Mononuclear cell (primary cell): ENCODE results near the gene CDH23. TPM values are rescaled to one million over a fixed set of nuclear protein-coding genes. Genes with fewer than 3 reads are reported as not detected.

ENCODE experiments used
- H3K27me3 ChIP-seq: 2 replicates; pipeline ENCODE4 v1.6.0; 2011; ENCODE audit warnings: low read length, control low read depth; ENCODE audit not compliant: insufficient read depth
- H3K4me1 ChIP-seq: 2 replicates; pipeline ENCODE4 v1.5.1; 2011; ENCODE audit warnings: mild to moderate bottlenecking, low read length, control low read depth; ENCODE audit not compliant: insufficient read depth
- H3K4me3 ChIP-seq: 2 replicates; pipeline ENCODE4 v1.5.1; 2011; ENCODE audit warnings: mild to moderate bottlenecking, low read length, moderate library complexity
- H3K9me3 ChIP-seq: 2 replicates; pipeline ENCODE4 v1.5.1; 2011; ENCODE audit warnings: low read depth, mild to moderate bottlenecking, control low read depth, low read length
- total RNA-seq: library from RNA; depleted of rRNA; stranded (reverse); fragments of >200 nt; gene quantifications from one replicate; pipeline ENCODE4 v1.2.3, GENCODE V29; 2012

CDH23 gene
- total RNA-seq, 1 donor = 5.0 TPM

DNA sequence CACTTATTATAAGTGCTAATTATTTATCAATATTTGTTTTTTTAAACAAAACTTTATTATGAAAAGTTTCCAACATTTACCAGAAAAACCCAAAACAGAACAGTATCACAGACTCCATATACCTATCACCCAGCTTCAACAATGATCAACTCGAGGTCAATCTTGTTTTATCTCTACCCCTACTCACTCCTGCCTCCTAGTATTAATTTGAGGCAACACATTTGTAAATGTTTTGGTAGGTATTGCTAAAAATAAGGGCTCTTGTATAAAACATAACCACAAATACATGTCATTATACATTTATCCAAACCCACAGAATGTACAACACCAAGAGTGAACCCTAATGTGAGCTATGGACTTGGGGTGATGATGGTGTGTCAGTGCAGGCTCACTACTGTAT, 15.9 kb upstream of the CDH23 start:
- Histone ChIP-seq H3K4me1 (peaks cover 52% of the 10 kb centered on the region), H3K27me3 (no peaks in the 10 kb centered on the region), H3K9me3 (no peaks in the 10 kb centered on the region), H3K4me3 (no peak overlapping the region)

DNA sequence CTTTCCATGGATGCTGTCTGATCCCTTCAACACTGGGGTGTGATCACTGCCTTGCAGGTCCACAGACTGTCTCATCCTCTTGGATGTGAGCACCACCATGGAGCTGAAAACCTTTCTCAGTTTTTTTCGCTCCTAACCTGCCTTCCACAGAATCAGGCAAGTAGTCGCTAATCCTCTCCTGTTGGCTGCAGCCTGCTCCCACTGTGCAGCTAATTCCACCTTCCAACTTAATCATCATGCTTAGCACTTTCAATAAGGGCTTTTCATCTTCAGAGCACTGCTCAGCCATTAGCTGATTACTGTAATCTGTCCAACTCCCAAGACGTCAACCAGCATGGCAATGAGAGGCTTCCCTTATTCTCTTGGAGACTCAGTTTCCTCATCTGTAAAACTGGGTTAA, 15.1 kb upstream of the CDH23 start:
- H3K9me3 ChIP-seq = no peaks in the 10 kb centered on the region
- no peak overlapping the region for H3K4me3 ChIP-seq
- peaks cover 49% of the 10 kb centered on the region for H3K4me1 ChIP-seq
- H3K27me3 ChIP-seq = no peaks in the 10 kb centered on the region

DNA sequence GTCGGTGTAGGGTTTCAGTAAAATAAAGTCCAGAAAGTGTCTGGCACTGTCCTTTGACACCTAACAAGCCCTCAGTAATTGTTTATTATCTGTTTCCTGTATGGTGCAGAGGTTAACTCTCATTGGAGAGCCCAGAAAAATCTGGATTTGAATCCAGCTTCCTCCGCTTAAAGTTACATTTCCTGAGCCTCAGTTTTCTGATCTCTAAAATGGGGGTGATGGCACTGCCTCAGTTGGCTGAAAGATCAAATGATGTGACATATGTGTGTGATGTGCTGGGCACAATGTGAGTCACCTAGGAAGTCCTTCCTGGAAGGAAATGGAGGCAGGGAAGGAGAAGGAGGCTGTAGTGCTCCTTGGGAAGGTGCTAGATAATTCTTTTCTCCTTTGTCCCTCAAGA, 14.7 kb upstream of the CDH23 start:
- Histone ChIP-seq H3K9me3 (no peaks in the 10 kb centered on the region), H3K27me3 (no peaks in the 10 kb centered on the region), H3K4me1 (peaks cover 45% of the 10 kb centered on the region)

DNA sequence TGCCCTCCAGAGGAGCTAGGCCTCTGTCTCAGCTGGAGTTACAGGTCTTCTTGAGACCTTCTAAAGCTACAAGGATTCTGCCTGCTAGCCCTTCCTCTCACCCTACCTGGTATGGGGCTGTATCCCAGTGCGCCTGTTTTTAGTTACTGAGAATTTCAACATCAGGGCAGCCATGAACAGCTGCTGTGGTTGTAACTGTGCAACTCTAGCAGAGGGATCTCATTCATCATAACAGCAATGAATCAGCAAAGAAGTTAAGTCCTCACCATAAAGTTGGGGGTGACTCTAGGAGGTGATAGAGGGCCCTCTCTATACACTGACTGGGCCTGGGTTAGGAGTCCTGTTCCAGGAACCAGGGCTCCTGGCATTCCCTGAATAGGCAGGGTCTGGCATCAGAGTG, 14.0 kb upstream of the CDH23 start:
- no peaks in the 10 kb centered on the region for H3K27me3 ChIP-seq
- H3K9me3 ChIP-seq = no peaks in the 10 kb centered on the region
- H3K4me1 ChIP-seq = peaks cover 40% of the 10 kb centered on the region
- no peak overlapping the region for H3K4me3 ChIP-seq

More for the DNA sequence above, 14.7 kb upstream of the CDH23 start:
- no peak overlapping the region for H3K4me3 ChIP-seq

DNA sequence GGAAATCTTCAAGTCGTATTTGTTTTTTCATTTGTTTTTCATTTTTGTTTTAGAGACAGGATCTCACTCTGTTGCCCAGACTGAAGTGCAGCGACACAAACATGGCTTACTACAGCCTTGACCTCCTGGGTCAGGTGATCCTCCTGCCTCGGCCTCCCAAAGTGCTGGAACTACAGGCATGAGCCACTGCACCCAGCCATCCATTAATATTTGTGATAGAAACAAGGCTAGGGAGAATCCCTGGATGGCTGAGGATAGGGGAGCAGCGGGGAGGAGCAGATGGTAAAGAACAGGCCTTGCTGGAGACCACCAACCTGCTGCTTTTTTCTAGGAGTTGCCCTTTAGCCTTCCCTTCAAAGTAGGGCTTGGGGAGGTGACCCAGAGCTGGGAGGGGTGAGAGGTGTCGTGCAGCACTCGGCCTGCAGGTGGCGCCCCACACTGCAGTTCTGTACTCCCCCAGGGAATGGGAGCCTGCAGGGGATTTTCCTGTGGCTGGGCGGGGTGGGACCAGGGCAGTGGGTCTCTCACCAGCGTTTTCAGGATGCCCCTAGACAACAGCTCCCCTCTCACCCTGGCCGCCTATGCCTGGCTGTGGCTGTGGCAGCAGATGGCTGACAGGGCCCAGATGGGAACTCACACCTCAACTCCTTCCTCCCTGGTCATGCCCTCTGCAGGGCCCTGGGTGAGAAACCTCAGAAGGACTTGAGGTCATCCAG, 12.6 kb upstream of the CDH23 start:
- H3K9me3 ChIP-seq = no peaks in the 10 kb centered on the region
- H3K4me3 ChIP-seq = no peak overlapping the region
- H3K27me3 ChIP-seq = no peaks in the 10 kb centered on the region
- H3K4me1 ChIP-seq = peaks cover 26% of the 10 kb centered on the region

DNA sequence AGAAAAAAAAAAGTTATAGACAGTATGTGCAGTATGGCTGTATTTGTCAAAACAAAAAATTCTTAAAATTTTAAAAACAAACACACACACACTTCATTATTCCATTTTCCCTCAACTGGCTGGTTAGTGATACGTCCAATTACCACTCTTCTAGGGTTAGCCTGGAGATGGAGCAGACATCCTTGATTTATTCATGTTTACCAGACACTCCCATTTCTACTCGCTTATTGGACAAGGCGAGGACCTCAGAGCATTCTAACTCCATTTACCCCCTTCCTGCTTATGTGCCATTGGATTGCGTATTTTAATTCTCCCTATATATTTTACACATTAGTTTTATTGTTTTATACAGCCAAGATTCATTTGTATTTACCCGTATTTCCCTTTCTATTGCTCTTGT, 8.5 kb upstream of the CDH23 start:
- Histone ChIP-seq H3K9me3 (no peaks in the 10 kb centered on the region), H3K4me3 (no peak overlapping the region), H3K27me3 (no peaks in the 10 kb centered on the region)

DNA sequence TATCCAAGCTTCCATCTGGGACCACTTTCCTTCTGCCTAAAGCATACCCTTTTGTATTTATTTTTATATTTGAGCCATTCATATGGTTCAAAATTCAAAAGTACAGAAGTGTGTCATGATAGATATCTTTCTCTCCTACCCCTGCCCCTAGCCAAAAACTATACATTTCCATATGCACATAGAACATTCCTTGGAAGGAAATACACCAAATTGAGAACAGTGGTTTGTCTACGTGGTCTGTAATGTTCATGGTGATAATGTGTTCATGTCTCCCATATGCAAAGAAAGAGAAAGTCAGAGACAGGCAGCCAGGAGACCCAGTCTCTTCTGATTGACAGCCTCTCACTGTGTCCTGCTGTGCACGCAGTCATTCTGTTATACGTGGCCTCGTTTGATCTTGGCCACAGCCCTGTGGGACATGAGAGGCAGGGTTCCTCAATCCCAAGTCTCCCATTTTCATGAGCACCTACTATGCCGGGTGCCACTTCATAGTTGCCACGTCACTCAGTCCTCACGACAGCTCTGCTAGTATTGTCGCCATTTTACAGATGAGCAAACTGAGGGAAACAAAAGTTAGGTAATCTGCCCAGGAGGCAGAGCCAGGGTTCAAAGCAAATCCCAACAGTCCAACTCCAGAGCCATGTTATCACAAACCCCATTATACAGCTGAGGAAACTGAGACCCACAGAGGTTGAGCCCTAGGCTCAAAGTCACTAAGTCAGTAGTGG, 8.0 kb upstream of the CDH23 start:
- Histone ChIP-seq H3K27me3 (no peaks in the 10 kb centered on the region), H3K4me1 (peaks cover 3% of the 10 kb centered on the region), H3K9me3 (no peaks in the 10 kb centered on the region), H3K4me3 (no peak overlapping the region)

More for the DNA sequence above, 8.5 kb upstream of the CDH23 start:
- peaks cover 7% of the 10 kb centered on the region for H3K4me1 ChIP-seq

DNA sequence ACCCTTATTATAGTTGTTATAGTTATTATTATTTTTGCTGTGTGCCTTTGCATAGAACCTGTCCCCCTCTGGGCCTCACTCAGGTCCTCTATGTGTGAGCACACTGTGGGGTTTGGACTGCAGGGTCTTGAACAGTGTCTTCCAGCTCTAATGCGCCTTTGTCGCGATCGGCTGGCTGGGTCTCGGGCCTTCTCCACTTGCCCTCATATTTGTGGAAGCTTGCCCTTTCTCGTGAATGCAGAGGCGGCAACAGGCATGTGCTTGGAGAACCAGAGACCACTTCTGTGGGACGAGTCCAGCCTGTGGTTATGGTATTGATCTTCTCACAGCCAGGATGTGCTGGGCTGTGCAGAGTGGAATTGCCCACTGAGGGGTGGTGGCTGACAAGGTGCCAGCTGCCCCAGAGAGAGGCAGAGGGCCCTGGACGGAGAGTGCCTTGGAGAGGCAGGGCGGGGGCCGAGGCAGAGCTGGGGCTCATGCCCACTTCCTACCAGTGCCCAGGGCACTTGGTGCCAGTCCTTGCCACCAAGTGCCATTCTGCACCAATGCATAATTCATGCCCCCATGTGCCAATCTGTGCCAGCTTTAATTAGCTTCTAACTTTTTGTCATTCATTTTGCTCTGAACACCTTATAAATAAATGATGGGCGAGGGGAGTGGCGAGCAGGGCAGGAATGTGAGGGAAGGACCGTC, 6.8 kb upstream of the CDH23 start:
- Histone ChIP-seq H3K4me1 (no peaks in the 10 kb centered on the region), H3K27me3 (peaks cover 4% of the 10 kb centered on the region), H3K9me3 (no peaks in the 10 kb centered on the region), H3K4me3 (no peak overlapping the region)

DNA sequence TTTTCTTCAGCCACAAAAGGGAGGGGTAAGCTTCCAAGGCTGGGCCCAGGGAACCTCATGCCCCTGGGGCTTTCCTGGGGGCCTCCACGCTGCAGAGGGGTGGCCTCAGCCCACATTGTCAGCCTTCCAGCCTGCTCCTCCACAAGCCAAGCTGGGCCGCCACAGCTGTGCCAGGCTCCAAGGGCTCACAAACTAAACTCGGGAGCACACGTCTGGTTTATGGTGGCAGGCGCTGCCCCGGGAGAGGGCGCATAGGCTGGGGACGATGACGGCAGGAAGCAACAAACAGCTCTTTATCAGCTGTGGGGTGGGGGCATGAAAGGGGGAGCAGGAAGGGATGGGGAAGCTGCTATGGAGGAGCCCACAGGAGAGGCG, 6.3 kb upstream of the CDH23 start:
- Histone ChIP-seq H3K27me3 (peaks cover 9% of the 10 kb centered on the region), H3K4me3 (no peak overlapping the region), H3K4me1 (no peaks in the 10 kb centered on the region), H3K9me3 (no peaks in the 10 kb centered on the region)

DNA sequence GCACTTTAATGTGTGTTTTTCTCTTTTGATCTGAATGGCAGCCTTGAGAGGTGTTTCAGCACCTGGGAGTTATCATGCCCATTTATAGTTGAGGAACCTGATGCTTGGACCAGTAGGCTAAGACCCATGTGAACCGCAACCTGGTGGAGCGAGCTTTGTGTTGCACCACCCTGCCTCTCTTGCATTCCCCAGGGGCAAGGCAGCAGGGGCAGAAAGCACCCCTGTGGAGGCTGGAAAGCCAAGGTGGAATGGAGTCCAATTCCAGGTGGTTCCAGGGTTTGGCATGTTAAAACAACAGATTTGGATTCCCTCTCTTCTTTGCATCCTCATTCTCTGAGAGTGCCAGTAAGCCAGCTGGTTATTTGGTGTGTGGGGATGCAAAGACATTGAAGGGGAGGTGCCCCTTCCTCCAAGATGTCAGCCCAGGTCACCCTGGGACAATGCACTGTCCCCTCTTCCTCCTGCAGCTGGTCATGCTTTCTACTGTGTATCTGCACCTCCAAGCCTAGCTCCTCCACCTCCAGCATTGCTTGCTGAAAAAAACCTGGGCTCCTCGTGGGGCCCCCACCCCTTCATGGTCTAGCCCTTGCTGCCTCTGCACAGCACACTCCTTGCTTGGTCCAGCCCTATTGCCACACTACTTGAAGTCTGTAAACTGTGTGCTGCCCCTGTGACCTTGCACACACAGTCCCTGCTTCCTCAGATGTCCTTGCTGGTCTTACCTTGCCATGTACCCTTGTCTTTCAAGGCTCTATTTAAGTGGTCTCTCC, 5.6 kb upstream of the CDH23 start:
- Histone ChIP-seq H3K27me3 (peaks cover 16% of the 10 kb centered on the region), H3K9me3 (no peaks in the 10 kb centered on the region)

DNA sequence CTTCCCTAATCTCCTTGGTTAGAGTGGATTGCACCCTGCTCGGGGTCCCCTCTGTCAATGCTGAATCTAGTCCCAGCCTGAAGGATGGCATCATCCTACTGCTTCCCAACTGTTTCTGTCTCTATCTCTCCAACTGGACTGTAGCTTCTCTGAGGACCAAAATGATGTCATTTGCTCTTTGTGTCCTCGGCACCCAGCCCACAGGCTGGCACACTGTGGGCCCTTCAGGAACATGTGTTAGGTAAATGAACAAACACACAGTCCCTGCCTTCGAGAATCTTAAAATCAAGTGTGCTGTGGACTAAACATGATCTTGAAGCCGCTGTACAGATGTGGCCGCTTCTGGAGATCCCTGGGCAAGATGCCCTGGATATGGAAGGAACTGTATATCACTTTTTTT, 5.0 kb upstream of the CDH23 start:
- Histone ChIP-seq H3K9me3 (no peaks in the 10 kb centered on the region), H3K4me1 (no peaks in the 10 kb centered on the region), H3K27me3 (peaks cover 19% of the 10 kb centered on the region), H3K4me3 (no peak overlapping the region)

More for the DNA sequence above, 5.6 kb upstream of the CDH23 start:
- no peak overlapping the region for H3K4me3 ChIP-seq
- no peaks in the 10 kb centered on the region for H3K4me1 ChIP-seq

DNA sequence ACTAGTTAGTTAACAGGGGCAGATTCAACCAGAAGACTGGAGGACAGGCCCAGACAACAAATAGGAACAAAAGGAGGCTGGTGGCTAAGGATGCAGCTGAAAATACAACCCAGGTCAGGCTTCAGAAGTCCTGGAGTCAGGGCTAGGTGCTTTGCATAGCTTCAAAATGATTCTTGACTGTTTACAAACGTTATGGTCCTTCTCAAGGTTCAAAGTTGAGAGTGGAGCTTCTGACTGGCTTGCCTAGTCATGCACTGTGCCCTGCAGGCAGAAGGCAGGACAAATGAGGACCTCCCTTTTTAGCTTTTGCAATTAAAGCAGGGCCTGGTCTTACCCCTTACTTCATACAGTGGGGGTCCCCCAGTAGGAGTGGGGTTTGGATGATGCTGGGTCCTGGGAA, 4.4 kb upstream of the CDH23 start:
- peaks cover 5% of the 10 kb centered on the region for H3K4me1 ChIP-seq
- no peaks in the 10 kb centered on the region for H3K9me3 ChIP-seq
- no peak overlapping the region for H3K4me3 ChIP-seq
- H3K27me3 ChIP-seq = peaks cover 20% of the 10 kb centered on the region

DNA sequence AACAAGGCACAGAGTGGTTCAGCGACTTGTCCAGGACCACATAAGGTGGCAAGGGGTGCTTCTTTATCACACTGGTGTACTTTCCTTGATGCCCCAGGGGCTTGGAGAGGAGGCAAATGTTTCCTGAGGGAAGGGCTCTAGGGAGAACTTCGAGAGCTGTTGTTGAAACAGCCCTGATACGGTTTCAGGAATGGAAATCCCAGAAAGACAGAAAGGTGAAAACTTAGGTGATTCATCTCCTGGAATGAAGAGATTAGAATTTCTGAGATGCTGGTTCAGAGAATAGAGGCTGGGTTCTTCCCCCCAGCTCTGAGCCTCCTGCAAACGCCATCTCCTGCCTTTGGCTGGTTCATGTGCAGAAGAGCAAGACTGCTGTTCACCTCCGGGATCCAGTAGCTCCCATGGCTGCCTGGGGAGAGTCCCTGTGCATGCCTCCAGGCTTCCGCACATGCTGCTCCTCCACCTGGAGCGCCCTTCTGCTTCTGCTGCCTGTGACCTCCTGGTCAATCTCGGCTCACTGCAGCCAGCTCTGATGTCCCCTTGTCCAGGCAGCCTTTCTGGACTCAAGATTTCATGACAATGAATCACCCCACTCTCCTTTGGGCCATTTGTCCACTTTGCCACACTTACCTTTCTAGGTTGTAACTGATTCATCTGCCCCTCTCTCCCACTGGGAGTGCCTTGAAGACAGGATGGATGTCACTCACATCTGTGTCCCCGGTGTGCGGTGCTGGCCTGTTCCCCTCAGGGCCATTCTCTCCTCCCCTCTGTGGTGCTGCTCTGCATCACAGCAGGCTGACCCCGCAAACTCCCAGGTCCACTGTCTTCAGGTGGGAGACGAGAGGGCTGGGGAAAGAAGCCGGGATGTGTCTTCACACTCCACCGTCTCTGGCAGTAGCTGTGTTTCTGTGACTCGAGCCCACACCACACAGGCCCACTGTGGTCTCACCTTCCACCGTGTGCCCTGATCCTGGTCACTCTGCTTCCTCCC, 3.6 kb upstream of the CDH23 start:
- Histone ChIP-seq H3K4me1 (peaks cover 13% of the 10 kb centered on the region), H3K9me3 (no peaks in the 10 kb centered on the region), H3K4me3 (no peak overlapping the region), H3K27me3 (peaks cover 28% of the 10 kb centered on the region)
